Esophagus muscularis mucosa (tissue), 3 donors: Measurements from ENCODE around the gene UBAP1L.

Source experiments
- EP300 ChIP-seq: sonication (generic); formaldehyde crosslinking; IDR thresholded peaks from one replicate; pipeline ENCODE4 v1.6.1; 2017; ENCODE audit warnings: antibody characterized with exemption
- TF ChIP-seq, protein P1 (sequence below), 3 experiments: fragments of 200-600 bp in 2 of 3; fragments of 450-650 bp in 1 of 3; sonication (generic) in 2 of 3; IDR thresholded peaks; one replicate each; pipeline ENCODE4 v1.5.1; 2017 to 2019; ENCODE audit warnings: antibody characterized with exemption in 3 of 3, mild to moderate bottlenecking in 2 of 3, moderate library complexity in 1 of 3

DNA sequence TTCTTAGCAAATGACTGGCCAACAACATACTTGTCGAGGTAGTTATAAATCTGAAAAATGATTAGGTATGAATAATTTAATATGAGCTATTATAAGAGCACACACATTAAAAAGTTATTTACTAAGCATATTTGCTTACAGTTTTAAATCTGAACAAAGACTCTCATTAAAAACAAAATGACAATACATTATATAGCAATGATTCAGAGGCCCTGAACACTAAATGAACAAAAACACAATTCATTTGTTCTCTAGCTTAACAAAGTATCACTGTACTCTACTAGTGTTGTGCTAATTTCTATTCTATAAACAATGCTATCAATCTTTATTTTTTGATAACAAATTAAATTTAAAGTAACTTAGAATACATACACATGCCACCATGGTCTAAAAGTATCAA lies 49.1 kb upstream of the UBAP1L start:
- TF ChIP-seq EP300, result no peak
- TF ChIP-seq, protein P1, sequence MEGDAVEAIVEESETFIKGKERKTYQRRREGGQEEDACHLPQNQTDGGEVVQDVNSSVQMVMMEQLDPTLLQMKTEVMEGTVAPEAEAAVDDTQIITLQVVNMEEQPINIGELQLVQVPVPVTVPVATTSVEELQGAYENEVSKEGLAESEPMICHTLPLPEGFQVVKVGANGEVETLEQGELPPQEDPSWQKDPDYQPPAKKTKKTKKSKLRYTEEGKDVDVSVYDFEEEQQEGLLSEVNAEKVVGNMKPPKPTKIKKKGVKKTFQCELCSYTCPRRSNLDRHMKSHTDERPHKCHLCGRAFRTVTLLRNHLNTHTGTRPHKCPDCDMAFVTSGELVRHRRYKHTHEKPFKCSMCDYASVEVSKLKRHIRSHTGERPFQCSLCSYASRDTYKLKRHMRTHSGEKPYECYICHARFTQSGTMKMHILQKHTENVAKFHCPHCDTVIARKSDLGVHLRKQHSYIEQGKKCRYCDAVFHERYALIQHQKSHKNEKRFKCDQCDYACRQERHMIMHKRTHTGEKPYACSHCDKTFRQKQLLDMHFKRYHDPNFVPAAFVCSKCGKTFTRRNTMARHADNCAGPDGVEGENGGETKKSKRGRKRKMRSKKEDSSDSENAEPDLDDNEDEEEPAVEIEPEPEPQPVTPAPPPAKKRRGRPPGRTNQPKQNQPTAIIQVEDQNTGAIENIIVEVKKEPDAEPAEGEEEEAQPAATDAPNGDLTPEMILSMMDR (IDR thresholded peaks at IDR 0.05), result no peak
